Activated naive CD8-positive, alpha-beta T cell treated with anti-CD3 and anti-CD28 coated beads for 36 hours (primary cell): ENCODE measurements around the gene GLYATL3. TPM values are rescaled to one million over a fixed set of nuclear protein-coding genes. Genes with fewer than 3 reads are reported as not detected.

ENCODE experiments used
- DNase-seq: peaks from one replicate; pipeline ENCODE4 v3.0.0; 2021
- H3K27ac Mint-ChIP-seq: one replicate; pipeline ENCODE4 v1.8.0; 2022; ENCODE audit warnings: mild to moderate bottlenecking, moderate library complexity, mixed read lengths
- H3K27me3 Mint-ChIP-seq: one replicate; pipeline ENCODE4 v1.8.0; 2022; ENCODE audit warnings: mild to moderate bottlenecking, mixed read lengths
- H3K36me3 Mint-ChIP-seq: one replicate; pipeline ENCODE4 v1.8.0; 2021; ENCODE audit warnings: mild to moderate bottlenecking, mixed read lengths
- H3K4me1 Mint-ChIP-seq: one replicate; pipeline ENCODE4 v1.8.0; 2021; ENCODE audit warnings: mixed read lengths
- H3K4me3 Mint-ChIP-seq: one replicate; pipeline ENCODE4 v1.8.0; 2022; ENCODE audit warnings: mild to moderate bottlenecking, moderate library complexity, mixed read lengths
- H3K9me3 Mint-ChIP-seq: one replicate; pipeline ENCODE4 v1.8.0; 2022; ENCODE audit warnings: mixed read lengths
- total RNA-seq, 2 experiments: library from RNA; stranded (reverse); gene quantifications; one replicate each; pipeline ENCODE4 v1.2.3, GENCODE V29; 2021

Gene GLYATL3
- total RNA-seq, 2 experiments from 2014 or later, result not detected

- Mint-ChIP-seq H3K27ac (no peak overlapping the region), H3K9me3 (no peaks in the 10 kb centered on the region), H3K4me1 (no peaks in the 10 kb centered on the region), H3K36me3 (no peaks in the 10 kb centered on the region), H3K27me3 (peaks cover 5% of the 10 kb centered on the region), H3K4me3 (no peak overlapping the region)
- DNase-seq, result no peak
Measured at GRCh38 chr6:49526598-49526997, 26.9 kb downstream of the GLYATL3 start.

GRCh38 chr6:49527320-49527719, 27.6 kb downstream of the GLYATL3 start:
- no peak overlapping the region for H3K27ac Mint-ChIP-seq
- H3K36me3 Mint-ChIP-seq, result no peaks in the 10 kb centered on the region
- no peaks in the 10 kb centered on the region for H3K9me3 Mint-ChIP-seq
- peaks cover 12% of the 10 kb centered on the region for H3K27me3 Mint-ChIP-seq
- no peak for DNase-seq
- H3K4me3 Mint-ChIP-seq, result no peak overlapping the region
- no peaks in the 10 kb centered on the region for H3K4me1 Mint-ChIP-seq

- no peak for DNase-seq
- Mint-ChIP-seq H3K36me3 (no peaks in the 10 kb centered on the region), H3K27ac (no peak overlapping the region), H3K9me3 (no peaks in the 10 kb centered on the region), H3K4me1 (no peaks in the 10 kb centered on the region), H3K27me3 (peaks cover 15% of the 10 kb centered on the region), H3K4me3 (no peak overlapping the region)
Measured at GRCh38 chr6:49528571-49528970, 28.8 kb downstream of the GLYATL3 start.

GRCh38 chr6:49530141-49530776, 30.5 kb downstream of the GLYATL3 start:
- H3K27ac Mint-ChIP-seq, result no peak overlapping the region
- H3K4me1 Mint-ChIP-seq, result no peaks in the 10 kb centered on the region
- H3K36me3 Mint-ChIP-seq, result no peaks in the 10 kb centered on the region
- H3K4me3 Mint-ChIP-seq, result no peak overlapping the region
- peaks cover 15% of the 10 kb centered on the region for H3K27me3 Mint-ChIP-seq
- DNase-seq, result no peak
- no peaks in the 10 kb centered on the region for H3K9me3 Mint-ChIP-seq

- no peak overlapping the region for H3K27ac Mint-ChIP-seq
- H3K9me3 Mint-ChIP-seq, result no peaks in the 10 kb centered on the region
- DNase-seq, result no peak
- no peaks in the 10 kb centered on the region for H3K36me3 Mint-ChIP-seq
- no peaks in the 10 kb centered on the region for H3K4me1 Mint-ChIP-seq
- H3K27me3 Mint-ChIP-seq, result peaks cover 15% of the 10 kb centered on the region
- H3K4me3 Mint-ChIP-seq, result no peak overlapping the region
Measured at GRCh38 chr6:49531774-49532569, 32.2 kb downstream of the GLYATL3 start.

GRCh38 chr6:49535795-49536194, 36.1 kb downstream of the GLYATL3 start:
- Mint-ChIP-seq H3K9me3 (no peaks in the 10 kb centered on the region), H3K27me3 (peaks cover 10% of the 10 kb centered on the region), H3K36me3 (no peaks in the 10 kb centered on the region), H3K4me1 (no peaks in the 10 kb centered on the region), H3K4me3 (no peak overlapping the region), H3K27ac (no peak overlapping the region)
- no peak for DNase-seq

- Mint-ChIP-seq H3K4me3 (no peak overlapping the region), H3K27ac (no peak overlapping the region), H3K4me1 (no peaks in the 10 kb centered on the region), H3K9me3 (no peaks in the 10 kb centered on the region), H3K27me3 (no peaks in the 10 kb centered on the region), H3K36me3 (no peaks in the 10 kb centered on the region)
- DNase-seq, result no peak
Measured at GRCh38 chr6:49539102-49539501, 39.4 kb downstream of the GLYATL3 start.

- H3K4me3 Mint-ChIP-seq, result no peak overlapping the region
- H3K36me3 Mint-ChIP-seq, result no peaks in the 10 kb centered on the region
- H3K9me3 Mint-ChIP-seq, result no peaks in the 10 kb centered on the region
- DNase-seq, result no peak
- H3K27ac Mint-ChIP-seq, result no peak overlapping the region
- H3K4me1 Mint-ChIP-seq, result no peaks in the 10 kb centered on the region
- H3K27me3 Mint-ChIP-seq, result peaks cover 3% of the 10 kb centered on the region
Measured at GRCh38 chr6:49540614-49541013, 40.9 kb downstream of the GLYATL3 start.

GRCh38 chr6:49541210-49541724, 41.5 kb downstream of the GLYATL3 start:
- Mint-ChIP-seq H3K36me3 (no peaks in the 10 kb centered on the region), H3K27ac (no peak overlapping the region), H3K27me3 (peaks cover 5% of the 10 kb centered on the region), H3K9me3 (no peaks in the 10 kb centered on the region), H3K4me3 (no peak overlapping the region), H3K4me1 (no peaks in the 10 kb centered on the region)
- no peak for DNase-seq

- Mint-ChIP-seq H3K9me3 (no peaks in the 10 kb centered on the region), H3K27ac (no peak overlapping the region), H3K27me3 (peaks cover 12% of the 10 kb centered on the region), H3K36me3 (no peaks in the 10 kb centered on the region), H3K4me1 (no peaks in the 10 kb centered on the region), H3K4me3 (no peak overlapping the region)
- DNase-seq, result no peak
Measured at GRCh38 chr6:49541936-49542335, 42.2 kb downstream of the GLYATL3 start.

- no peaks in the 10 kb centered on the region for H3K4me1 Mint-ChIP-seq
- H3K27ac Mint-ChIP-seq, result no peak overlapping the region
- no peaks in the 10 kb centered on the region for H3K36me3 Mint-ChIP-seq
- peaks cover 21% of the 10 kb centered on the region for H3K27me3 Mint-ChIP-seq
- H3K9me3 Mint-ChIP-seq, result no peaks in the 10 kb centered on the region
- no peak for DNase-seq
- H3K4me3 Mint-ChIP-seq, result no peak overlapping the region
Measured at GRCh38 chr6:49543087-49543858, 43.5 kb downstream of the GLYATL3 start.

GRCh38 chr6:49546331-49546730, 46.6 kb downstream of the GLYATL3 start:
- Mint-ChIP-seq H3K36me3 (no peaks in the 10 kb centered on the region), H3K27ac (no peak overlapping the region), H3K27me3 (peaks cover 48% of the 10 kb centered on the region), H3K4me1 (peaks cover 5% of the 10 kb centered on the region), H3K4me3 (no peak overlapping the region), H3K9me3 (no peaks in the 10 kb centered on the region)
- DNase-seq, result no peak

GRCh38 chr6:49548613-49549304, 49.0 kb downstream of the GLYATL3 start:
- H3K27ac Mint-ChIP-seq, result no peak overlapping the region
- peaks cover 19% of the 10 kb centered on the region for H3K4me1 Mint-ChIP-seq
- no peak for DNase-seq
- H3K36me3 Mint-ChIP-seq, result no peaks in the 10 kb centered on the region
- no peak overlapping the region for H3K4me3 Mint-ChIP-seq
- H3K9me3 Mint-ChIP-seq, result no peaks in the 10 kb centered on the region
- peaks cover 58% of the 10 kb centered on the region for H3K27me3 Mint-ChIP-seq

- Mint-ChIP-seq H3K27ac (no peak overlapping the region), H3K4me1 (peaks cover 19% of the 10 kb centered on the region), H3K27me3 (peaks cover 65% of the 10 kb centered on the region), H3K4me3 (peak overlapping the region; percentile 67), H3K36me3 (no peaks in the 10 kb centered on the region), H3K9me3 (no peaks in the 10 kb centered on the region)
- no peak for DNase-seq
Measured at GRCh38 chr6:49549691-49550491, 50.2 kb downstream of the GLYATL3 start.
